NCI-H2081 treated with DMSO at 0.1 percent for 48 hours (cell line): ENCODE data around the gene CASP4.
"Not testable (repeated sequence)": the region's sequence is repeated elsewhere in the genome, so short reads cannot be mapped to it uniquely, and the experiment has no call there.

Experiments
- DNase-seq: peaks from one replicate; lab custom pipeline; 2025; lab: John Stamatoyannopoulos, UW

Gene CASP4

GRCh38 chr11:104968355-104968855, at the start of gene CASP4:
Gene CASP4 (minus strand): TSS chr11:104968574. CDS start chr11:104968525, 49 bp downstream.
- DNase-seq = no peak

DNA sequence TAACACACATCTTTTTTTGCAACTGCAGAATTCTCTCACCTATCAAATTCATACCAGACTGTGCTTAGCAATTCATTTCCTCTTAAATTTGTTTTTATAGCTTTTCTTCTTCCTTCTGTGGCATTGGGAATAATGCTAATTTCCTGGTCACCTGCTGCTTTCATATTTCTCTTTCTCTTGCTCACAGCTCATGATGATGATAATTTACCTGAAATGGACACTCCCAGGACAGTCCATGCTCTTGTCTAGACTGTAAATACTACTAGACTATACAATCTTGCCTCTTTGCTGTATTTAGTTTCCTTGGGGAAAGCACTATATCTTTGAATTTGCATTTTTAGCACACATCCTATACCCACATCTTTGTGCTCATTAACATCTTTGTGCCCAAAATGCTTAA, 39.1 kb upstream of the CASP4 start:
- no peak for DNase-seq

DNA sequence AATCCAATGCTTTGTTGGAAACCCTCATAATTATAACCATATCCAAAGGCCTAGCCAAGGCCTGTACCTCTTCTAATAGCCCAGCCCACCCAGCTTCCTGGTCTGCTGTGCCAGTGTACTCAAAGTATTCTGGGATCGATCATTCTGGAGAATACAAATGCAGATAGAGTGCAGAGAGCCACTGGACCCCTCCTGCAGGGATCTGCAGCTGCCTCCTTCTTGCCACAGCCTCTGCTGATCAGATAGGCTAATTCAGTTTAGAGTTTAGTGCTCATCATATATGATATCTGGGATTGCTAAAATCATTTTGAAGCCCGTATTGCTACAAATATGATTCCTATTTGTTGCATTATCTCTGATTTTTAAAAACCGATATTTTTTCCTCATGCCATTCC, 37.1 kb upstream of the CASP4 start:
- no peak for DNase-seq

DNA sequence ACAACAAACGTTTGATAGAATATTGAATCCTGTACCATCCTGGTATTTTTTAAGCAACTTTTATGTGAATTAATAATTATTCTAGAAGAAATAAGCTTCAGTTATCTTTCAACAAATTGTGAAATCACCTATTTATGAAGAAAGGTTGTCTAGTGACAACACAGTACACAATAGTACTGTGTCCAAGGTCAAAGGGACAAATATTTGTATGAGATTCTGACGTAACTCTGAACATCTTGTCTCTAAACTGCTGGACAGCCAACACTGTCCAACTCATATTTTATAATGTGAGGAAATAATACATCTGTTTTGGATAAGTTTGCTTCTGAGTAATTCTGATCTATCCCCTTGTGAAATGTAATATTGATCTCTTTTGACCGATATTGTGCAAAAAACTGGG, 35.6 kb upstream of the CASP4 start:
- DNase-seq = no peak

DNA sequence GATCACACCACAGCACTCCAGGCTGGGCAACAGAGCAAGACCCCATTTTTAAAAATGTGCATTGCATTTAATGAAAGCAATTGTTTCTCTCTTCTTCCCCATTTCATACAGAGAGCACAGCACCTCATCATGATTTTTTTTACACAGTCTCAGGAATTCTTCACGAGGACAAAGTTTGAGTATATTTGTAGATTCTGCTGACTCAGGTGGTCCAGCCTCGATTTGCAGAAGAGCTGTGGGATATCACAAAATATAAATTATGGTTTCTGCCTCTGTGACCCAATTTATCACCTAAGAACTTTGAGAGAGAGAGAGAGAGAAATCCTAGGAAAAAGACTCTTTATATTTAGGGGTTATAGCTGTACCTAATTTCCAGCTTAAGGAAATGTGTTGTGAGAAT, 34.8 kb upstream of the CASP4 start:
- DNase-seq = no peak

GRCh38 chr11:105000797-105001196, 32.4 kb upstream of the CASP4 start:
- no peak for DNase-seq

- no peak for DNase-seq
Measured at GRCh38 chr11:105000167-105000566, 31.8 kb upstream of the CASP4 start.

DNA sequence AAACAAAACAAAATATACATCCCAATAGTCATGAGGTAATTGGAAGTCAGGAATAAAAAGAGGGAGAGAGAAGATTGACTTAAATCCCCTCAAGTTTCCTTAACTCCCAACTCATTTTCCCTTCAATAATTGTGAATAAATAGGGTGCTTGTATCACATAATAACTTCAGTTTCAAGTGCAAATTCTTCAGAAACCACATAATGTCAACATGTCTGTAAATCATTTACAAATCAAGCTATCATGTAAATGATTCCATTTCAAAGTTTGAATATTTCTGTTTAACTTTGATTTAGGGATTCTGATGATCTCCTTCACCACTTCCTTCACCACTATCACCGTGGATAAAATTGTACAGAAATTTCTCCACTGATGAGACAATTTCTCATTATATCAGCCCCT, 31.3 kb upstream of the CASP4 start:
- DNase-seq = no peak

- no peak for DNase-seq
Measured at GRCh38 chr11:104997288-104997687, 28.9 kb upstream of the CASP4 start.

GRCh38 chr11:104995001-104995408, 26.6 kb upstream of the CASP4 start:
- DNase-seq = peak; percentile 43

DNA sequence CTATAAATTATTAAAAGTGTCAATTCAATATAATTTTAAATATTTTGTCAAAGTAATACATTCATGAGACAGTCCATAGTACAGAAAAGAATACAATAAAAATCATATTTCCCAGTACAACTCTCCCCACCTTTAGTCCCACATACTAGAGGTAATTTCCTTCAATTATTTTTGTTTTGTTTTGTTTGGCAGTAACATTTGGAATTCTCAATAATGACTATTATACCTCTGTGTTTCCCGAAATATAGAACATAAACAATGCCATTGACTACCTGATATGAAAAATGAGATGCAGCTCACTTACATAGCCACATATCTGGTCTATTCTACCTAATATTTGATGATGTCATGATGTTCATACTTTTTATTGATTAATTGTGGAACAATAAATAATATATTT, 24.4 kb upstream of the CASP4 start:
- DNase-seq = no peak

DNA sequence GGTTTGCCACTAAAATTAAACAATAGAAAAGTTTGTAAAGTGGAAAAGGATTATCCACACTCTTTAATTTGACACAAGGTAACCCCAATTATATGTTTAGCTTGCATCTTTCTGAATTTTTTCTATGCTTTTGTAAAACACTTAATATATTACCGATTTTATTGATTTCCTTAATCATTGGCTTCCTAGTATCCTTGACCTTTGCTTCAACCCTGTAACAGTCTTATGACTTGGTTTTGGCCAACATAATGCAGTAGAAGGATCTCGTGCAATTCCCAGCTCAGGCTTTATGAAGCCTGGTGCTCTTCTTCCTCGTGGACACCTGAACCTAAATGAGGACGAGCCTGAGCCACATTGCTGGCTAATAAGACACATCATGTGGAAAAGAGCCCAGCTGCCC, 23.6 kb upstream of the CASP4 start:
- no peak for DNase-seq

DNA sequence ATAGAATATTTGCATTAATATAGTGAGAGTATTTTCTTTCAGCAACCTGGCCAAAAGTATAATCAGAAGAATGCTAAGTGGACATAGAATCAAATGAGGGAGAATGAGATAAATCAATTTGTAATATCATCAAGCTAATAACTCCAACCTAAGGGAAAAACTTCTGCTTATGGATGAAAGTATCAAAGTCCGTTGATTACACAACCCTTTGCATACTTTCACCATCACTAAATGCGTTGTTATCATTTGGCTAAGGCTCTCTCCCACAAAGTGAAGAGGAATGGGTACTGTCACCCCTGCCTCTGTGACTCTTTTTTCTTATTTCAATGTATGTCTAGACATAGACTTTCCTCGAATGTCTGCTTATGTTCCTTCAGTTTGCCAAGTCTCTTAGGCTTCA, 16.4 kb upstream of the CASP4 start:
- no peak for DNase-seq

GRCh38 chr11:104979839-104980238, 11.5 kb upstream of the CASP4 start:
- no peak for DNase-seq

GRCh38 chr11:104973616-104974015, 5.2 kb upstream of the CASP4 start:
- DNase-seq = no peak

DNA sequence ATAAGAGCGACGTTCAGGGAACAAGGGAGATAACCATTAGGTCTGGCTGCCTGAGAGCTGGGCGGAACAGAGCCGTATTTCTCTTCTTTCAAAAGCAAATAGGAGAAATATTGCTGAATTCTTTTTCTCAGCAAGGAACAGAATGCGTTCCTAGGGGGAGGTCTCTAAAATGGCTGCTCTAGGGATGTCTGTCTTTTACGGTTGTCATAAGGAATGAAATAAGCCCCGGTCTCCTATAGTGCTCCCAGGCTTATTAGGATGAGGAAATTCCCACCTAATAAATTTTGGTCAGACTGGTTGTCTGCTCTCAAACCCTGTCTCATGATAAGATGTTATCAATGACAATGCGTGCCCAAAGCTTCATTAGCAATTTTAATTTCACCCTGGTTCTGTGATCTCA, 4.5 kb upstream of the CASP4 start:
- not testable (repeated sequence) for DNase-seq

DNA sequence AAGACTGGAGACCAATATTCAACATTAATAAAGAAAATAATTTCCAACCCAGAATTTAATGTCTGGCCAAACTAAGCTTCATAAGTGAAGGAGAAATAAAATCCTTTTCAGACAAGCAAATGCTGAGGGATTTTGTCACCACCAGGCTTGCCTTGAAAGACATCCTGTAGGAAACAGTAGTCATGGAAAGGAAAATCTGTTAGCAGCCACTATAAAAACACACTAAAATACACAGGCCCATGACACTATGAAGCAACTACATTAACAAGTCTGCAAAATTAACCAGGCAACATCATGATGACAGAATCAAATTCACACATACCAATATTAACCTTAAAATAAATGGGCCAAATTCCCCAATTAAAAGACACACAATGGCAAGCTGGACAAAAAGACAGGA, 2.4 kb upstream of the CASP4 start:
- DNase-seq = no peak

GRCh38 chr11:104968856-104969776, 742 bp upstream of the CASP4 start:
- no peak for DNase-seq

DNA sequence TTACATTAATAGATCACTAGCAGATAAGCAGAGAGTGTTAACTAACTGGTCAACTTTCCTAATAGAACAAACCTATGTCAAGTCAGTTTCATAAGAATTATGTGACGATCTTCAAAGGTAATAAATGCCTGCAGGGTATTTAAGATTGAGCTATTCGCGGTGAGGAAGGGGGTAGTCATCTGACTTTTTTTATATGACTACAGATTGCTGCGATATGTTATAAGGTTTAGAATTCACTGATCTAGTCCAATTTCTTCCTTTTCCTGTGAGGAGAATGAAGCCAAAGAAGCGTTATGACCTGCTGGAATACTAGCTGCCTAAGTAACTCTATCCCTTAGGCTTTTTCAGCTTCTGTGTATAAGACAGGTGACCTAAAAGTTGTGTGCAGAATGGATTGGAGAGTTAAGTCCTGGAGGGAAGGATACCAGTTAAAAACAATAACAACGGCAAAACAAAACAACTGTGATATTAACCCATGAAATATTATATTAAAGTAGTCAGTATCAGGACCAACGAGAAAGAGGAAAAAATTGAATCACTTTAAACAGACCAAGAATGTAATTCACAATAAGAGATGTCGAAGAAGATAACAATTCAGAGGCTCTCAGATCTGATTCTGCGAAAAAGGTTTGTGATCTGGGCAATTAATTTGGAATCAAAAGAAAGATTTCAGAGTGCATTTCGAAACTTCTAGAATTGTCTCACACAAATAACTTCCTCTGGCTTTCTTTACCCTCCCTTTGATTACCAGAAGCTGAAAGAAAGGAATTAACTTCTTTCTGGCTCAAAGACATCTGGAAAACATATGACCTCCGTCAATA, 630 bp downstream of the CASP4 start:
- DNase-seq = no peak

GRCh38 chr11:104965735-104966134, 2.6 kb downstream of the CASP4 start:
- DNase-seq = no peak

DNA sequence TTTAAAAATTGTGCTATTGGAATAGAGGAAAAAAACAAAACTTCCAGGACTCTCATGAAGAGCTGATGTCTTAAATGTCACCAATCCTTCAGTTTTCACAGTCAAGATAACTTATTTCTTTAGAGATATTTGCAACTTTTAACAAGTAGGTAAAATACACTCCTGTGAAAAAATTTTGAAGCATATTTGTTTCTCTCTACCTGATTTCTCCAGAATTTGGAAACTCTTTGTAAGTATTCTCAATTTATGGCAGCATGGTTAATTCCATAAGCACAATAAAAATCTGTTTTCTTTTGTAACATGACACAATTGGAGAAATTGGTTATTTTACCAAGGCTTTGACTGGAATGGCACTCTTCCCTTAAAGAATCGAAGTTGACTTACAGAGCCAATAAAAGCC, 4.1 kb downstream of the CASP4 start:
- DNase-seq = no peak

DNA sequence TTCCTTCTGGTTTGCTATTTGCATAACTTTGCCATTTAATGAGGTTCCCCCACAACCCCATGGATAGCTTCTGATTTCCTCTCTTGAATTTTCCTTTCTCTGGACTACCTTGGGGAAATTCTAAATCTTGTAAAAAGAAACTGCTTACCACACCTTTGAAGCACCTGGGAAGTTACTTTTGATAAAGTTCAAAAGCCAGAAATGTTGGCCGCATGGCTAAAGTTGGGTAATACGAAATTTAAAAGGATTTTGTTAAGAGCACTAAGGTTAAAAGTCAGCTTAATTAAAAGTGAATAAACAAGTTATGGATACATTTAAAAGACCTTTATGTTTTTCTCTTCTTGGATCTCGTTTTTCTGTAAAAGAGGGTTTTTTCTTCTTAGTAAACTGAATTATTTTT, 5.5 kb downstream of the CASP4 start:
- DNase-seq = no peak

DNA sequence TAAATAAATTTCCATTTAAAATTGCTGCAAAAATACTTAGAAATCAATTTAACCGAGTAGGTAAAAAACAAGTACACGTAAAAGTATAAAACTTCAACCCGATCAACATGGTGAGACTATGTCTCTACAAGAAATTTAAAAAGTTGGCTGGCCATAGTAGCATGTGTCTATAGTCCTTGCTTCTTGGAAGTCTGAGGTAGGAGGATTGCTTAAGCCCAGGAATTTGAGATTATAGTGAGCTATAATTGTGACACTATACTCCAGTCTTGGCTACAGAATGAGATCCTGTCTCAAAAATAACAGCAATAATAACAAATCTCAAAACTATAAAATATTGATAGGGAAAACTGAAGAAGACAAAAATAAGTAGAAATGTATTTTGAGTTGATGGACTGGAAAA, 11.1 kb downstream of the CASP4 start:
- DNase-seq = no peak
